H9 (cell line): Measurements from ENCODE around the gene LRP1. TPM values are rescaled to one million over a fixed set of nuclear protein-coding genes. Genes with fewer than 3 reads are reported as not detected.

Experiments used
- DNase-seq: peaks from one replicate; pipeline ENCODE4 v3.0.0-alpha.2; 2017
- H2AFZ ChIP-seq: one replicate; pipeline ENCODE4 v1.6.1; 2013; ENCODE audit warnings: mild to moderate bottlenecking, low read length, control low read depth, moderate library complexity
- H2AK5ac ChIP-seq: 2 replicates; pipeline ENCODE4 v1.6.1; 2013; ENCODE audit warnings: low read length, control low read depth, mixed read lengths; ENCODE audit not compliant: insufficient read length
- H2BK120ac ChIP-seq: one replicate; pipeline ENCODE4 v1.6.1; 2013; ENCODE audit warnings: low read depth, mild to moderate bottlenecking, low read length, control low read depth, inconsistent platforms; ENCODE audit not compliant: poor library complexity, severe bottlenecking
- H2BK12ac ChIP-seq: 2 replicates; pipeline ENCODE4 v1.6.1; 2013; ENCODE audit warnings: low read length, control low read depth, mixed read lengths, low read depth; ENCODE audit not compliant: insufficient read length
- H2BK15ac ChIP-seq: 2 replicates; pipeline ENCODE4 v1.6.1; 2013; ENCODE audit warnings: low read depth, low read length, control low read depth
- H2BK20ac ChIP-seq: one replicate; pipeline ENCODE4 v1.6.1; 2013; ENCODE audit warnings: low read depth, mild to moderate bottlenecking, low read length, control low read depth, inconsistent platforms; ENCODE audit not compliant: poor library complexity, severe bottlenecking
- H2BK5ac ChIP-seq: 2 replicates; pipeline ENCODE4 v1.6.1; 2013; ENCODE audit warnings: low read length, control low read depth, mixed read lengths; ENCODE audit not compliant: insufficient read length
- H3K14ac ChIP-seq: 2 replicates; pipeline ENCODE4 v1.6.1; 2013; ENCODE audit warnings: low read length, control low read depth; ENCODE audit not compliant: insufficient read depth
- H3K18ac ChIP-seq: 2 replicates; pipeline ENCODE4 v1.6.1; 2013; ENCODE audit warnings: low read depth, mild to moderate bottlenecking, mixed read lengths, low read length, control low read depth; ENCODE audit not compliant: insufficient read length
- H3K23ac ChIP-seq: 2 replicates; pipeline ENCODE4 v1.6.1; 2013; ENCODE audit warnings: low read length, control low read depth, mixed read lengths, low read depth; ENCODE audit not compliant: insufficient read length
- H3K23me2 ChIP-seq: 2 replicates; pipeline ENCODE4 v1.6.1; 2013; ENCODE audit warnings: low read depth, mild to moderate bottlenecking, mixed read lengths, low read length, control low read depth; ENCODE audit not compliant: insufficient read length, poor library complexity, severe bottlenecking
- H3K27ac ChIP-seq: 2 replicates; pipeline ENCODE4 v1.5.1; 2013; ENCODE audit warnings: low read length, control low read depth, mixed read lengths, low read depth; ENCODE audit not compliant: insufficient read length
- H3K27me3 ChIP-seq: 2 replicates; pipeline ENCODE4 v1.6.1; 2013; ENCODE audit warnings: low read length, control low read depth, inconsistent platforms; ENCODE audit not compliant: insufficient read depth
- H3K4ac ChIP-seq: 2 replicates; pipeline ENCODE4 v1.6.1; 2013; ENCODE audit warnings: low read depth, mild to moderate bottlenecking, control low read depth, inconsistent platforms, low read length, moderate library complexity
- H3K4me1 ChIP-seq: 2 replicates; pipeline ENCODE4 v1.6.1; 2013; ENCODE audit warnings: low read length, control low read depth, inconsistent platforms; ENCODE audit not compliant: insufficient read depth
- H3K4me2 ChIP-seq: 2 replicates; pipeline ENCODE4 v1.6.1; 2013; ENCODE audit warnings: low read length, control low read depth, mixed read lengths; ENCODE audit not compliant: insufficient read length, insufficient read depth
- H3K56ac ChIP-seq: 2 replicates; pipeline ENCODE4 v1.6.1; 2013; ENCODE audit warnings: low read depth, mild to moderate bottlenecking, mixed read lengths, low read length, control low read depth; ENCODE audit not compliant: insufficient read length
- H3K79me1 ChIP-seq: 2 replicates; pipeline ENCODE4 v1.6.1; 2013; ENCODE audit warnings: low read depth, mild to moderate bottlenecking, moderate library complexity, low read length, control low read depth, inconsistent platforms; ENCODE audit not compliant: insufficient read depth, poor library complexity, severe bottlenecking
- H3K79me2 ChIP-seq: 2 replicates; pipeline ENCODE4 v1.6.1; 2013; ENCODE audit warnings: low read length, control low read depth, inconsistent platforms; ENCODE audit not compliant: insufficient read depth
- H3K9ac ChIP-seq: 2 replicates; pipeline ENCODE4 v1.6.1; 2013; ENCODE audit warnings: low read length, control low read depth, mixed read lengths; ENCODE audit not compliant: insufficient read length; ENCODE audit errors: extremely low read depth
- H3K9me3 ChIP-seq: one replicate; pipeline ENCODE4 v1.6.1; 2013; ENCODE audit warnings: low read depth, low read length, inconsistent platforms; ENCODE audit not compliant: control insufficient read depth
- H3T11ph ChIP-seq: one replicate; pipeline ENCODE4 v1.6.1; 2013; ENCODE audit warnings: mild to moderate bottlenecking, low read length, control low read depth, inconsistent platforms
- H4K20me1 ChIP-seq: one replicate; pipeline ENCODE4 v1.6.1; 2013; ENCODE audit not compliant: control insufficient read depth, insufficient read length, insufficient read depth
- H4K5ac ChIP-seq: 2 replicates; pipeline ENCODE4 v1.6.1; 2013; ENCODE audit warnings: low read depth, mild to moderate bottlenecking, mixed read lengths, low read length, control low read depth; ENCODE audit not compliant: insufficient read length
- H4K8ac ChIP-seq: replicated peaks from 2 replicates; pipeline ENCODE4 v1.6.1; 2013; ENCODE audit warnings: low read length, control low read depth, mixed read lengths, low read depth; ENCODE audit not compliant: insufficient read length
- H4K91ac ChIP-seq: 2 replicates; pipeline ENCODE4 v1.6.1; 2013; ENCODE audit warnings: low read depth, mild to moderate bottlenecking, moderate library complexity, mixed read lengths, low read length, control low read depth; ENCODE audit not compliant: insufficient read length
- H3K27ac Mint-ChIP-seq, 3 experiments: 2 replicates in 2 of 3; 3 replicates in 1 of 3; pipeline ENCODE4 v1.8.0; 2020 to 2021; ENCODE audit warnings: mixed read lengths in 3 of 3, mild to moderate bottlenecking in 1 of 3, moderate library complexity in 1 of 3
- H3K27me3 Mint-ChIP-seq: 2 replicates; pipeline ENCODE4 v1.8.0; 2021; ENCODE audit warnings: low read depth, mild to moderate bottlenecking, moderate library complexity, mixed read lengths
- H3K36me3 Mint-ChIP-seq, 3 experiments: 2 replicates in 2 of 3; 3 replicates in 1 of 3; pipeline ENCODE4 v1.8.0; 2020 to 2021; ENCODE audit warnings: low read depth in 3 of 3, mixed read lengths in 3 of 3; ENCODE audit not compliant: insufficient read depth in 1 of 3
- H3K4me1 Mint-ChIP-seq, 2 experiments: 2 replicates each; pipeline ENCODE4 v1.8.0; 2020; ENCODE audit warnings: mixed read lengths in 2 of 2
- H3K4me3 Mint-ChIP-seq, 2 experiments: 2 replicates in 1 of 2; 3 replicates in 1 of 2; pipeline ENCODE4 v1.8.0; 2020 to 2021; ENCODE audit warnings: mild to moderate bottlenecking in 2 of 2, mixed read lengths in 2 of 2, moderate library complexity in 1 of 2
- H3K9me3 Mint-ChIP-seq, 2 experiments: 2 replicates in 1 of 2; 3 replicates in 1 of 2; pipeline ENCODE4 v1.8.0; 2020; ENCODE audit warnings: mild to moderate bottlenecking in 2 of 2, mixed read lengths in 2 of 2, moderate library complexity in 1 of 2
- CTCF ChIP-seq: fragments of 200-600 bp; sonication (generic); conservative IDR thresholded peaks from 3 replicates; pipeline ENCODE4 v1.8.0; 2021; ENCODE audit warnings: antibody characterized with exemption, mild to moderate bottlenecking
- WGBS: extraction: QIAGEN DNeasy Blood & Tissue Kit; methylation state at CpG from one replicate; pipeline ENCODE4 v1.1.7; 2013; ENCODE audit warnings: missing lambda C conversion rate, low lambda C conversion rate, mixed read lengths; ENCODE audit not compliant: insufficient read length; ENCODE audit errors: extremely low coverage; 5-methylcytosine and 5-hydroxymethylcytosine counted together
- total RNA-seq: library from RNA; stranded (reverse); gene quantifications from 2 replicates; pipeline ENCODE4 v1.2.1, GENCODE V29; 2021

Gene LRP1
- total RNA-seq, 1 experiment from 2014 or later = 115 TPM

- peaks cover 12 to 23% of the 10 kb centered on the region in 2 experiments for H3K4me1 Mint-ChIP-seq
- Histone ChIP-seq H4K91ac (no peak overlapping the region), H4K8ac (no peak overlapping the region), H3K9ac (no peak overlapping the region), H3K56ac (no peak overlapping the region), H3K18ac (no peak overlapping the region), H3K27me3 (no peaks in the 10 kb centered on the region), H3K23ac (no peak overlapping the region), H4K20me1 (no peaks in the 10 kb centered on the region), H3T11ph (no peak overlapping the region), H2AFZ (no peak overlapping the region), H3K79me2 (no peaks in the 10 kb centered on the region), H3K4me1 (no peaks in the 10 kb centered on the region; the same call in 1 of the 2 replicates), H2BK15ac (no peak overlapping the region), H4K5ac (no peak overlapping the region), H2AK5ac (no peak overlapping the region), H3K14ac (no peak overlapping the region), H3K79me1 (no peaks in the 10 kb centered on the region), H2BK12ac (no peak overlapping the region), H3K4me2 (no peak overlapping the region), H2BK5ac (no peak overlapping the region), H3K23me2 (no peaks in the 10 kb centered on the region), H3K9me3 (no peaks in the 10 kb centered on the region), H2BK120ac (no peak overlapping the region), H3K4ac (no peak overlapping the region), H3K27ac (no peak overlapping the region), H2BK20ac (no peak overlapping the region)
- no peak overlapping the region for H3K27ac Mint-ChIP-seq
- peaks cover 0 to 43% (median 24%) of the 10 kb centered on the region in 3 experiments; a peak in 6 of 7 replicates for H3K36me3 Mint-ChIP-seq
- no peaks in the 10 kb centered on the region for H3K9me3 Mint-ChIP-seq
- H3K4me3 Mint-ChIP-seq = no peak overlapping the region
- no peak for DNase-seq
- H3K27me3 Mint-ChIP-seq = no peaks in the 10 kb centered on the region
- no peak for TF ChIP-seq CTCF
- WGBS = no CpG with 5 or more reads among the region's 6 CpGs
Measured at GRCh38 chr12:57258977-57259970, 131.0 kb downstream of the LRP1 start.
